IMR-90 (cell line): ENCODE measurements around the gene C4B.

Experiments used
- CEBPB ChIP-seq: IDR thresholded peaks from 2 replicates; pipeline ENCODE4 v1.6.1; 2012; ENCODE audit warnings: low read depth, low read length, improper control_type of control experiment
- CTCF ChIP-seq: conservative IDR thresholded peaks from 2 replicates; pipeline ENCODE4 v1.5.1; 2012; ENCODE audit warnings: mild to moderate bottlenecking, low read depth, low read length, improper control_type of control experiment
- POLR2A ChIP-seq: IDR thresholded peaks from 2 replicates; pipeline ENCODE4 v1.6.1; 2012; ENCODE audit warnings: mild to moderate bottlenecking, low read depth, low read length
- RCOR1 ChIP-seq: IDR thresholded peaks from 2 replicates; pipeline ENCODE4 v1.6.1; 2012; ENCODE audit warnings: mild to moderate bottlenecking, low read length, improper control_type of control experiment; ENCODE audit not compliant: insufficient replicate concordance
- RFX5 ChIP-seq: IDR thresholded peaks from 2 replicates; pipeline ENCODE4 v1.8.0; 2012; ENCODE audit warnings: low read depth, mild to moderate bottlenecking, low read length, moderate library complexity
- SMC3 ChIP-seq: fragments of 150-350 bp; IDR thresholded peaks from 2 replicates; pipeline ENCODE4 v1.6.1; 2016; ENCODE audit warnings: low read depth, mild to moderate bottlenecking, antibody characterized with exemption, low read length, moderate library complexity

DNA sequence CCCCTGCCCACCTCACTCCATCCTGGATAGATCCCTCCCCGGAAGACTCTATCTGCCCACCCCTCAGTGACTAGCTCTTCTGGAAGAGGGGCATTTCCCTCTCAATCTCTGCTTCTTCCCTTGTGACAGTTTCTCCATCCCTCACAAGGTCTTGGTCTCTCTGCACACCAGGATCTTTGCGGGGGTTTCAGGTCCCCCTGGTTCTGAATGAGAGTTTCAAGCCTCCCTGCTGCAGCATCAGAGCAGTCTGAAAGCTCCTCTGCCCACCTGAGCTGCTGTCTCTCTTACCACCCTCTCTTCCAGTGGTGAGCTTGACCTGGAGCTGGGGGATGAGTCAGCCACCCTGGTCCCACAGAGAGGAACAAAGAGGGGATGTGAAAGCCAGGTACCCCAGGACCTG is 70.2 kb downstream of the C4B start:
- no peak for TF ChIP-seq SMC3
- TF ChIP-seq POLR2A, result no peak
- TF ChIP-seq CTCF, result no peak
- no peak for TF ChIP-seq RCOR1
- TF ChIP-seq RFX5, result no peak
- TF ChIP-seq CEBPB, result no peak
